Hepatocyte (in vitro differentiated cells): ENCODE results near the gene ZBTB16.

Experiments used
- EZH2 ChIP-seq: fragments of 200-600 bp; sonication (generic); IDR thresholded peaks from 2 replicates; pipeline ENCODE4 v1.6.1; 2016; ENCODE audit warnings: antibody characterized with exemption, mild to moderate bottlenecking, borderline replicate concordance
- TF ChIP-seq, protein P1 (sequence below): fragments of 200-600 bp; sonication (generic); IDR thresholded peaks from 2 replicates; pipeline ENCODE4 v1.5.1; 2016; ENCODE audit warnings: antibody characterized with exemption, mild to moderate bottlenecking; ENCODE audit not compliant: poor library complexity

DNA sequence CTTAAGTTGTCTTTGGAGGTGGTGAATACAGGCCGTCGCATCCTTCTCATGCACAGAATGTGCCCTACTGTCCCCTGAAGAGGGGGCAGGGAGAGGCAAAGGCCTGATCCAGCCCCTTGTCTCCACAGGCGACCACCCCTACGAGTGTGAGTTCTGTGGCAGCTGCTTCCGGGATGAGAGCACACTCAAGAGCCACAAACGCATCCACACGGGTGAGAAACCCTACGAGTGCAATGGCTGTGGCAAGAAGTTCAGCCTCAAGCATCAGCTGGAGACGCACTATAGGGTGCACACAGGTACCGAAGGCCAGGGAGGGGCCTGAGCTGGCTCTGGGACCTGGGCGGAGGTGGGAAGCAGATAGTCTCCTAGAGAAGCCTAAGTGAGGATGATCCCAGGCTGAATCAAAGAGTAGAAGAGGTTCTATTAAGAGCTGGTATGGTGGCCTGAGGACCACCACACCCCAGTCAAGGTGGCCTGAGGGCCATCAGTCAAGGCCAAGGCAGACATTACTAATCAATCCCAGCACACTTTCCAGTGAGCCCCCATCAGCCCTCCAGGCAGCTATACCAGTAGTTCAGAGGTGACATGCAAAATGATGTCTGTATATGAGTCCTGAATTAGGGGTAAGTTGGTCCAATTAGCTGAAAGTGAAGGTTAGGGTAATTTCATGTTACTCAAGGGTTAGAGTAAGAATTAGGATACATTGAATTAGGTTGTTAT, 187.7 kb downstream of the ZBTB16 start:
- TF ChIP-seq, protein P1, sequence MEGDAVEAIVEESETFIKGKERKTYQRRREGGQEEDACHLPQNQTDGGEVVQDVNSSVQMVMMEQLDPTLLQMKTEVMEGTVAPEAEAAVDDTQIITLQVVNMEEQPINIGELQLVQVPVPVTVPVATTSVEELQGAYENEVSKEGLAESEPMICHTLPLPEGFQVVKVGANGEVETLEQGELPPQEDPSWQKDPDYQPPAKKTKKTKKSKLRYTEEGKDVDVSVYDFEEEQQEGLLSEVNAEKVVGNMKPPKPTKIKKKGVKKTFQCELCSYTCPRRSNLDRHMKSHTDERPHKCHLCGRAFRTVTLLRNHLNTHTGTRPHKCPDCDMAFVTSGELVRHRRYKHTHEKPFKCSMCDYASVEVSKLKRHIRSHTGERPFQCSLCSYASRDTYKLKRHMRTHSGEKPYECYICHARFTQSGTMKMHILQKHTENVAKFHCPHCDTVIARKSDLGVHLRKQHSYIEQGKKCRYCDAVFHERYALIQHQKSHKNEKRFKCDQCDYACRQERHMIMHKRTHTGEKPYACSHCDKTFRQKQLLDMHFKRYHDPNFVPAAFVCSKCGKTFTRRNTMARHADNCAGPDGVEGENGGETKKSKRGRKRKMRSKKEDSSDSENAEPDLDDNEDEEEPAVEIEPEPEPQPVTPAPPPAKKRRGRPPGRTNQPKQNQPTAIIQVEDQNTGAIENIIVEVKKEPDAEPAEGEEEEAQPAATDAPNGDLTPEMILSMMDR, result no peak
- no peak for TF ChIP-seq EZH2
